B cell (primary cell): ENCODE data around the gene CMTM7. TPM values are rescaled to one million over a fixed set of nuclear protein-coding genes. Genes with fewer than 3 reads are reported as not detected.

ENCODE experiments used
- ATAC-seq: fragments of 200-7000 bp; cut with Tn5 transposase; one replicate; pipeline ENCODE4 v1.10.0; 2021; ENCODE audit warnings: low read depth, mild to moderate bottlenecking, moderate number of reproducible peaks, moderate library complexity
- CTCF ChIA-PET: fragments of 350-600 bp; sonication (Branson Sonifier 250); formaldehyde crosslinking; loops from one replicate; lab custom pipeline; 2021; ENCODE audit warnings: antibody characterized with exemption, inconsistent platforms; lab: Charles Lee
- POLR2A ChIA-PET: fragments of 350-600 bp; sonication (Branson Sonifier 250); formaldehyde crosslinking; loops from one replicate; lab custom pipeline; 2021; ENCODE audit warnings: antibody characterized with exemption; lab: Charles Lee
- DNase-seq: peaks from one replicate; pipeline ENCODE4 v3.0.0; 2013
- H2AFZ ChIP-seq: 2 replicates; pipeline ENCODE4 v1.6.1; 2012; ENCODE audit warnings: mild to moderate bottlenecking, low read depth, low read length; ENCODE audit not compliant: insufficient read depth, poor library complexity, severe bottlenecking
- H3K27ac ChIP-seq, 2 donors: 1 replicate in 1 of 2; 2 replicates in 1 of 2; pipeline ENCODE4 v1.5.1; 2012 to 2013; ENCODE audit warnings: low read length in 2 of 2, mild to moderate bottlenecking in 2 of 2, moderate library complexity in 1 of 2
- H3K27me3 ChIP-seq, 4 experiments: fragments of 200-600 bp in 1 of 4; sonication (generic) in 1 of 4; replicated peaks in 1 of 4; 1 replicate in 2 of 4; 2 replicates in 2 of 4; pipeline versions ENCODE4 v1.6.1 to v1.7.0; 2013 to 2016; ENCODE audit warnings: low read length in 3 of 4, mild to moderate bottlenecking in 2 of 4, mixed read lengths in 1 of 4, moderate library complexity in 1 of 4; ENCODE audit not compliant: insufficient read depth in 4 of 4, control insufficient read depth in 3 of 4; ENCODE audit errors: control extremely low read depth in 1 of 4
- H3K36me3 ChIP-seq, 2 experiments: replicated peaks in 1 of 2; 1 replicate in 1 of 2; 2 replicates in 1 of 2; pipeline versions ENCODE4 v1.6.1 to v1.7.1; 2013; ENCODE audit warnings: low read length in 1 of 2; ENCODE audit not compliant: insufficient read depth in 2 of 2, control insufficient read depth in 1 of 2; ENCODE audit errors: control extremely low read depth in 1 of 2, extremely low read depth in 1 of 2
- H3K4me1 ChIP-seq, 2 donors: fragments of 200-600 bp in 1 of 2; sonication (generic) in 1 of 2; 1 replicate in 1 of 2; 2 replicates in 1 of 2; pipeline versions ENCODE4 v1.5.1 to v1.6.1; 2013 to 2017; ENCODE audit warnings: low read length in 2 of 2; ENCODE audit not compliant: control insufficient read depth in 2 of 2, insufficient read depth in 2 of 2
- H3K4me2 ChIP-seq: replicated peaks from 2 replicates; pipeline ENCODE3; 2012; ENCODE audit warnings: mild to moderate bottlenecking, low read depth, low read length; ENCODE audit not compliant: poor library complexity, severe bottlenecking
- H3K4me3 ChIP-seq, 5 experiments: fragments of 200-600 bp in 1 of 5; sonication (generic) in 1 of 5; 1 replicate in 3 of 5; 2 replicates in 2 of 5; pipeline versions ENCODE4 v1.5.1 to v1.7.0; 2011 to 2016; ENCODE audit warnings: low read length in 4 of 5, mild to moderate bottlenecking in 4 of 5, low read depth in 2 of 5, control low read depth in 1 of 5, moderate library complexity in 1 of 5; ENCODE audit not compliant: insufficient read depth in 1 of 5; ENCODE audit errors: control extremely low read depth in 1 of 5, extremely low read depth in 1 of 5
- H3K79me2 ChIP-seq: fragments of 200-600 bp; sonication (generic); one replicate; pipeline ENCODE4 v1.6.0; 2016; ENCODE audit warnings: low read length; ENCODE audit not compliant: control insufficient read depth, insufficient read depth
- H3K9ac ChIP-seq: fragments of 200-600 bp; sonication (generic); 2 replicates; pipeline ENCODE4 v1.6.1; 2017; ENCODE audit warnings: mild to moderate bottlenecking, low read length, moderate library complexity
- H3K9me3 ChIP-seq, 3 donors: one replicate each; pipeline versions ENCODE4 v1.6.1 to v1.7.1; 2013; ENCODE audit warnings: low read length in 2 of 3; ENCODE audit not compliant: control insufficient read depth in 2 of 3, insufficient read depth in 1 of 3; ENCODE audit errors: control extremely low read depth in 1 of 3
- H4K20me1 ChIP-seq: 2 replicates; pipeline ENCODE4 v1.6.0; 2012; ENCODE audit warnings: mild to moderate bottlenecking, low read length; ENCODE audit not compliant: insufficient read depth, control insufficient read depth, poor library complexity, severe bottlenecking
- H3K27ac Mint-ChIP-seq: one replicate; pipeline ENCODE4 v1.8.0; 2021; ENCODE audit warnings: mixed read lengths
- H3K27me3 Mint-ChIP-seq: one replicate; pipeline ENCODE4 v1.8.0; 2021; ENCODE audit warnings: mixed read lengths
- H3K4me1 Mint-ChIP-seq: one replicate; pipeline ENCODE4 v1.8.0; 2021; ENCODE audit warnings: mixed read lengths
- H3K4me3 Mint-ChIP-seq: one replicate; pipeline ENCODE4 v1.8.0; 2021; ENCODE audit warnings: mixed read lengths
- H3K9me3 Mint-ChIP-seq: one replicate; pipeline ENCODE4 v1.8.0; 2022; ENCODE audit warnings: mixed read lengths; ENCODE audit not compliant: insufficient read depth
- CTCF ChIP-seq: fragments of 200-600 bp; IDR thresholded peaks from one replicate; pipeline ENCODE4 v1.8.0; 2022; ENCODE audit warnings: antibody characterized with exemption, mild to moderate bottlenecking
- EZH2 ChIP-seq: IDR thresholded peaks from 2 replicates; pipeline ENCODE4 v1.6.1; 2012; ENCODE audit warnings: borderline replicate concordance, low read depth, mild to moderate bottlenecking, moderate library complexity, low read length; ENCODE audit not compliant: insufficient read depth, poor library complexity, severe bottlenecking
- WGBS: methylation state at CpG from one replicate; pipeline ENCODE4 v1.1.5; 2013; ENCODE audit warnings: missing lambda C conversion rate; ENCODE audit not compliant: insufficient coverage; 5-methylcytosine and 5-hydroxymethylcytosine counted together
- intact Hi-C: fragments of 100-400 bp; cut with micrococcal nuclease; formaldehyde crosslinking; loops from one replicate; pipeline ENCODE4 v1.10.0; 2022
- polyA plus RNA-seq: library from polyadenylated mRNA; depleted of rRNA; stranded (reverse); fragments of >200 nt; gene quantifications from 2 replicates; pipeline ENCODE4 v1.2.3, GENCODE V29; 2012
- total RNA-seq, 2 donors: library from RNA; stranded (reverse); fragments of 120-200 nt in 1 of 2; gene quantifications; 1 replicate in 1 of 2; 2 replicates in 1 of 2; pipeline versions ENCODE4 v1.2.3 to v1.2.4, GENCODE V29; 2013 to 2022

CMTM7 gene
- total and polyA plus RNA-seq, 2 donors (not counting 1 experiment from before 2014, with no cell fraction given): 71.5 to 76.1 TPM

DNA sequence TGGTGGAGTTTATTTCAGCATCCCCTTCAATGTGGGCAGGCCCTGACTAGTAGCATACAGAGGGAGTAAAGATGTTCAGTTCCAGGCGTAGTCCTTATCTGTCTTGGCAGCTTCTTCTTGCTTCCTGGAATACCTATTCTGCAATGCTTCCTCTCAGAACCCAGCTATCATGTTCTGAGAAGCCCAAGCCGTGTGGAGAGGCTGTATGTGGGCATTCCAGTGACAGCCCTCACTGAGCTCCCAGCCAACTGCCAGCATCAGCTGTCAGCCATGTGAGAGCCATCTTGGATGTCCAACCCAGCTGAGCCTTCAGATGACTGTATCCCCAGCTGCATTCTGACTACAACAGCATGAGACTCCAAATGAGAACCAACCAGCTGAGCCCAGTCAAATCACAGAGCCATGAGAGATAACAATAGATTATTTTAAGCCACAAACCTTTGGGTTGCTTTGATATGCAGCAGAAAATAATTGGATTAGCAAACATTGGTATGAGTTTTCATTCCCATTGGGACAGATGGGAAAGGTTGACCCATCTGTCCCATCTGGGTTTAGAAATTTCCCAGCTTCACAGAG, 8.4 kb upstream of the CMTM7 start:
- ChIA-PET CTCF (interaction anchor here (1.9 to 3.0 kb wide), 3 partner anchors 14 to 127 kb away, joined by 5 to 23 read pairs (median 12); no protein-coding TSS in a partner anchor), POLR2A (no interaction called here)
- H3K4me3 Mint-ChIP-seq: no peak overlapping the region
- Histone ChIP-seq H3K4me1 (peaks cover 13 to 26% of the 10 kb centered on the region in 2 donors), H3K4me2 (no peak overlapping the region), H4K20me1 (no peaks in the 10 kb centered on the region), H3K27ac (no peak overlapping the region), H3K27me3 (no peaks in the 10 kb centered on the region), H2AFZ (no peak overlapping the region), H3K9ac (no peak overlapping the region), H3K79me2 (peaks cover 18% of the 10 kb centered on the region), H3K36me3 (no peaks in the 10 kb centered on the region), H3K4me3 (no peak overlapping the region), H3K9me3 (no peaks in the 10 kb centered on the region)
- H3K9me3 Mint-ChIP-seq: no peaks in the 10 kb centered on the region
- intact Hi-C loops: no loop called here
- TF ChIP-seq EZH2: no peak
- TF ChIP-seq CTCF: no peak
- no peak overlapping the region for H3K27ac Mint-ChIP-seq
- DNase-seq (no peak), ATAC-seq (no peak)
- H3K4me1 Mint-ChIP-seq: peaks cover 23% of the 10 kb centered on the region
- H3K27me3 Mint-ChIP-seq: peaks cover 5% of the 10 kb centered on the region
- 73% methylated on average over 1 of the region's 2 CpGs for WGBS

GRCh38 chr3:32384938-32385337, 6.7 kb upstream of the CMTM7 start:
- H3K4me3 ChIP-seq: no peak overlapping the region
- peaks cover 13 to 21% of the 10 kb centered on the region in 2 donors for H3K4me1 ChIP-seq
- H3K27ac ChIP-seq: no peak overlapping the region
- no peaks in the 10 kb centered on the region for H3K9me3 ChIP-seq
- H4K20me1 ChIP-seq: no peaks in the 10 kb centered on the region
- H3K4me3 Mint-ChIP-seq: no peak overlapping the region
- H3K27me3 Mint-ChIP-seq: peaks cover 5% of the 10 kb centered on the region
- peaks cover 21% of the 10 kb centered on the region for H3K4me1 Mint-ChIP-seq
- TF ChIP-seq CTCF (no peak), EZH2 (no peak)
- H3K36me3 ChIP-seq: no peaks in the 10 kb centered on the region
- H3K27ac Mint-ChIP-seq: no peak overlapping the region
- DNase-seq (peak; percentile 76), ATAC-seq (peak; percentile 21)
- H3K79me2 ChIP-seq: peaks cover 30% of the 10 kb centered on the region
- no CpG with 5 or more reads among the region's 5 CpGs for WGBS
- ChIA-PET POLR2A (interaction anchor here (0.6 kb wide), 1 partner anchor 13 kb away, joined by 4 read pairs; no protein-coding TSS in a partner anchor), CTCF (interaction anchor here (1.0 to 2.4 kb wide), 2 partner anchors 10 to 83 kb away, joined by 4 to 12 read pairs; no protein-coding TSS in a partner anchor)
- H3K9me3 Mint-ChIP-seq: no peaks in the 10 kb centered on the region
- peak overlapping the region; percentile 28 for H3K4me2 ChIP-seq
- intact Hi-C loops: no loop called here
- no peak overlapping the region for H2AFZ ChIP-seq
- no peak overlapping the region for H3K9ac ChIP-seq
- no peaks in the 10 kb centered on the region for H3K27me3 ChIP-seq
